ENCODE results near the gene LDLRAD3.

Gene LDLRAD3

GRCh38 chr11:36261094-36261493 is 317.2 kb downstream of the LDLRAD3 start:
- no peaks in the 10 kb centered on the region for H3K36me3 ChIP-seq (ENCODE audit: control insufficient read depth, insufficient read depth, low read length)
- H3K27me3 ChIP-seq (replicated peaks; ENCODE audit: control insufficient read depth, insufficient read depth, low read length): no peaks in the 10 kb centered on the region; the same call in none of the 2 replicates
- TF ChIP-seq CTCF (IDR thresholded peaks at IDR 0.05; ENCODE audit: insufficient read depth, low read length, poor library complexity, severe bottlenecking): no peak
- no peak overlapping the region for H3K4me3 ChIP-seq (replicated peaks; ENCODE audit: low read depth, low read length)
- no peak for DNase-seq (ENCODE audit: extremely low read depth, insufficient read length)

- DNase-seq (ENCODE audit: extremely low read depth, insufficient read length): no peak
- no peaks in the 10 kb centered on the region for H3K36me3 ChIP-seq (ENCODE audit: control insufficient read depth, insufficient read depth, low read length)
- TF ChIP-seq CTCF (IDR thresholded peaks at IDR 0.05; ENCODE audit: insufficient read depth, low read length, poor library complexity, severe bottlenecking): no peak
- H3K27me3 ChIP-seq (replicated peaks; ENCODE audit: control insufficient read depth, insufficient read depth, low read length): no peaks in the 10 kb centered on the region; the same call in none of the 2 replicates
- H3K4me3 ChIP-seq (replicated peaks; ENCODE audit: low read depth, low read length): no peak overlapping the region
Measured at GRCh38 chr11:36264011-36264972, 320.4 kb downstream of the LDLRAD3 start.

- no peak overlapping the region for H3K4me3 ChIP-seq (replicated peaks; ENCODE audit: low read depth, low read length)
- TF ChIP-seq CTCF (IDR thresholded peaks at IDR 0.05; ENCODE audit: insufficient read depth, low read length, poor library complexity, severe bottlenecking): no peak
Measured at GRCh38 chr11:36264973-36265344, 321.1 kb downstream of the LDLRAD3 start.

GRCh38 chr11:36265793-36266628 is 322.1 kb downstream of the LDLRAD3 start:
- peak; percentile 88 for TF ChIP-seq CTCF (IDR thresholded peaks at IDR 0.05; ENCODE audit: insufficient read depth, low read length, poor library complexity, severe bottlenecking)
- H3K27me3 ChIP-seq (replicated peaks; ENCODE audit: control insufficient read depth, insufficient read depth, low read length): no peaks in the 10 kb centered on the region; the same call in none of the 2 replicates
- H3K36me3 ChIP-seq (ENCODE audit: control insufficient read depth, insufficient read depth, low read length): no peaks in the 10 kb centered on the region
- DNase-seq (ENCODE audit: extremely low read depth, insufficient read length): peak; percentile 40
- no peak overlapping the region for H3K4me3 ChIP-seq (replicated peaks; ENCODE audit: low read depth, low read length)

More at GRCh38 chr11:36264973-36265344, 321.1 kb downstream of the LDLRAD3 start:
- Histone ChIP-seq H3K27me3 (replicated peaks; ENCODE audit: control insufficient read depth, insufficient read depth, low read length) (no peaks in the 10 kb centered on the region; the same call in none of the 2 replicates), H3K36me3 (ENCODE audit: control insufficient read depth, insufficient read depth, low read length) (no peaks in the 10 kb centered on the region)
- DNase-seq (ENCODE audit: extremely low read depth, insufficient read length): no peak

- Histone ChIP-seq H3K36me3 (ENCODE audit: control insufficient read depth, insufficient read depth, low read length) (no peaks in the 10 kb centered on the region), H3K27me3 (replicated peaks; ENCODE audit: control insufficient read depth, insufficient read depth, low read length) (no peaks in the 10 kb centered on the region; the same call in none of the 2 replicates), H3K4me3 (replicated peaks; ENCODE audit: low read depth, low read length) (no peak overlapping the region)
- no peak for DNase-seq (ENCODE audit: extremely low read depth, insufficient read length)
- no peak for TF ChIP-seq CTCF (IDR thresholded peaks at IDR 0.05; ENCODE audit: insufficient read depth, low read length, poor library complexity, severe bottlenecking)
Measured at GRCh38 chr11:36266767-36267166, 322.9 kb downstream of the LDLRAD3 start.

Measured in GM06990 (cell line).